ENCODE measurements around the gene KRTAP12-3.

DNA sequence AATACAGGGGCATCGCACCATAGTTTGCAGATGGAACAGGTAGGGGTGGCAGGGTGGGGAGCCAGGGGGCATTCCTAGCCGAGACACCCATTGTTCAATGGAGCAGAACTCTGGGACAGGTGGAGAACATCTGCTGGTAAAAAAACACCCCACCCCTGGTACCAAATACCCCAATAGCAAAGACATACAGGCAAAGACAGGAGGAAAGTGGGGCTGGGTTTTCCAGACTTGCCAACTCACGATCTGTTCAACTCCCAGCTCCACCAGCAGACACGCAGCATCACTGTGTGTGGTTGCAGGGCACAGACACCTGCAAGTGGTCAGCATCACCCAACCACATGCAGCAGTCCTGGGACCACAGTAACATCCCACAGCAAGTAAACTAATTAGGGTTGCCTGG, 46.2 kb upstream of the KRTAP12-3 start:
- TF ChIP-seq, protein P1, sequence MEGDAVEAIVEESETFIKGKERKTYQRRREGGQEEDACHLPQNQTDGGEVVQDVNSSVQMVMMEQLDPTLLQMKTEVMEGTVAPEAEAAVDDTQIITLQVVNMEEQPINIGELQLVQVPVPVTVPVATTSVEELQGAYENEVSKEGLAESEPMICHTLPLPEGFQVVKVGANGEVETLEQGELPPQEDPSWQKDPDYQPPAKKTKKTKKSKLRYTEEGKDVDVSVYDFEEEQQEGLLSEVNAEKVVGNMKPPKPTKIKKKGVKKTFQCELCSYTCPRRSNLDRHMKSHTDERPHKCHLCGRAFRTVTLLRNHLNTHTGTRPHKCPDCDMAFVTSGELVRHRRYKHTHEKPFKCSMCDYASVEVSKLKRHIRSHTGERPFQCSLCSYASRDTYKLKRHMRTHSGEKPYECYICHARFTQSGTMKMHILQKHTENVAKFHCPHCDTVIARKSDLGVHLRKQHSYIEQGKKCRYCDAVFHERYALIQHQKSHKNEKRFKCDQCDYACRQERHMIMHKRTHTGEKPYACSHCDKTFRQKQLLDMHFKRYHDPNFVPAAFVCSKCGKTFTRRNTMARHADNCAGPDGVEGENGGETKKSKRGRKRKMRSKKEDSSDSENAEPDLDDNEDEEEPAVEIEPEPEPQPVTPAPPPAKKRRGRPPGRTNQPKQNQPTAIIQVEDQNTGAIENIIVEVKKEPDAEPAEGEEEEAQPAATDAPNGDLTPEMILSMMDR (IDR thresholded peaks at IDR 0.05 in 8 of 11, conservative IDR thresholded peaks at IDR 0.05 in 3 of 11), result no peak
- TF ChIP-seq POLR2A (IDR thresholded peaks at IDR 0.05) (no peak), POLR2AphosphoS5 (IDR thresholded peaks at IDR 0.05) (no peak)
